Cardiac muscle cell (in vitro differentiated cells and primary cell): ENCODE measurements around the gene KMT2A. TPM values are rescaled to one million over a fixed set of nuclear protein-coding genes. Genes with fewer than 3 reads are reported as not detected.

Experiments used
- DNase-seq, 2 donors: peaks; one replicate each; pipeline versions ENCODE4 v3.0.0 to v3.0.0-alpha.2; 2010 to 2017; ENCODE audit warnings: low read depth in 1 of 2, low spot score in 1 of 2
- H3K27ac ChIP-seq: fragments of 200-600 bp; sonication (generic); 2 replicates; pipeline ENCODE4 v1.5.1; 2016
- H3K27me3 ChIP-seq: fragments of 200-600 bp; sonication (generic); 2 replicates; pipeline ENCODE4 v1.6.0; 2016; ENCODE audit warnings: control low read depth
- H3K36me3 ChIP-seq: fragments of 200-600 bp; sonication (generic); 2 replicates; pipeline ENCODE4 v1.5.1; 2016; ENCODE audit warnings: control low read depth
- H3K4me1 ChIP-seq: fragments of 200-600 bp; sonication (generic); 2 replicates; pipeline ENCODE4 v1.8.1; 2017; ENCODE audit warnings: low read depth, mild to moderate bottlenecking, mixed run types
- H3K4me3 ChIP-seq: fragments of 200-600 bp; sonication (generic); 2 replicates; pipeline ENCODE4 v1.5.1; 2016; ENCODE audit warnings: mild to moderate bottlenecking
- H3K9me3 ChIP-seq: fragments of 200-600 bp; sonication (generic); 2 replicates; pipeline ENCODE4 v1.5.1; 2017; ENCODE audit warnings: low read depth, mild to moderate bottlenecking, control low read depth
- CTCF ChIP-seq: IDR thresholded peaks from 2 replicates; pipeline ENCODE4 v1.5.1; 2012; ENCODE audit warnings: low read depth, mild to moderate bottlenecking, low read length
- polyA plus RNA-seq: library from polyadenylated mRNA; unstranded; fragments of >200 nt; fragmentation: Nextera tagmentation; extraction: Ambion mirVana; gene quantifications from 2 replicates; pipeline ENCODE4 v1.2.1, GENCODE V29; 2016
- total RNA-seq: library from RNA; depleted of rRNA; stranded (reverse); fragments of >200 nt; gene quantifications from 2 replicates; pipeline ENCODE4 v1.2.3, GENCODE V29; 2016

Gene KMT2A
- total and polyA plus RNA-seq, 2 experiments from 2014 or later, result 28.0 to 48.2 TPM

- no peaks in the 10 kb centered on the region for H3K4me1 ChIP-seq
- no peak overlapping the region for H3K27ac ChIP-seq
- H3K27me3 ChIP-seq, result no peaks in the 10 kb centered on the region
- DNase-seq, result no peak
- H3K36me3 ChIP-seq, result peaks cover 42% of the 10 kb centered on the region
- H3K4me3 ChIP-seq, result no peak overlapping the region
- H3K9me3 ChIP-seq, result no peaks in the 10 kb centered on the region
- TF ChIP-seq CTCF, result no peak
These were observed 88.1 kb downstream of the KMT2A start for GRCh38 chr11:118524356-118524755.

- TF ChIP-seq CTCF, result no peak
- Histone ChIP-seq H3K27me3 (no peaks in the 10 kb centered on the region), H3K36me3 (peaks cover 37% of the 10 kb centered on the region), H3K27ac (no peak overlapping the region), H3K4me1 (no peaks in the 10 kb centered on the region), H3K4me3 (no peak overlapping the region), H3K9me3 (no peaks in the 10 kb centered on the region)
- no peak for DNase-seq
These were observed 88.6 kb downstream of the KMT2A start for GRCh38 chr11:118524757-118525470.

GRCh38 chr11:118526688-118527087 is 90.4 kb downstream of the KMT2A start:
- H3K27ac ChIP-seq, result no peak overlapping the region
- no peaks in the 10 kb centered on the region for H3K27me3 ChIP-seq
- H3K4me3 ChIP-seq, result no peak overlapping the region
- no peak for DNase-seq
- H3K9me3 ChIP-seq, result no peaks in the 10 kb centered on the region
- peaks cover 19% of the 10 kb centered on the region for H3K36me3 ChIP-seq
- H3K4me1 ChIP-seq, result no peaks in the 10 kb centered on the region
- TF ChIP-seq CTCF, result no peak

- Histone ChIP-seq H3K36me3 (peaks cover 17% of the 10 kb centered on the region), H3K9me3 (no peaks in the 10 kb centered on the region), H3K27me3 (no peaks in the 10 kb centered on the region), H3K4me3 (no peak within 1 kb of the TSS), H3K27ac (no peak within 1 kb of the TSS), H3K4me1 (no peaks in the 10 kb centered on the region)
- TF ChIP-seq CTCF, result no peak
- DNase-seq, result no peak
These were observed 90.8 kb downstream of the KMT2A start, which contains the start of gene TTC36 for GRCh38 chr11:118527109-118527508. TTC36 (plus strand) TSS chr11:118527474; CDS start chr11:118527495, 21 bp downstream.

GRCh38 chr11:118528511-118528910 is 92.2 kb downstream of the KMT2A start:
- Histone ChIP-seq H3K4me3 (no peak overlapping the region), H3K9me3 (no peaks in the 10 kb centered on the region), H3K36me3 (peaks cover 6% of the 10 kb centered on the region), H3K27me3 (no peaks in the 10 kb centered on the region), H3K4me1 (no peaks in the 10 kb centered on the region), H3K27ac (no peak overlapping the region)
- DNase-seq, result no peak
- TF ChIP-seq CTCF, result no peak
